Nephron (organoid): Measurements from ENCODE around the gene SLC27A4.

Experiments used
- H3K27ac Mint-ChIP-seq, 3 experiments: 2 replicates each; pipeline ENCODE4 v1.8.0; 2020; ENCODE audit warnings: mixed read lengths in 3 of 3, mild to moderate bottlenecking in 2 of 3, moderate library complexity in 1 of 3
- H3K27me3 Mint-ChIP-seq: 2 replicates; pipeline ENCODE4 v1.8.0; 2021; ENCODE audit warnings: low read depth, mild to moderate bottlenecking, moderate library complexity, mixed read lengths
- H3K36me3 Mint-ChIP-seq: 2 replicates; pipeline ENCODE4 v1.8.0; 2020; ENCODE audit warnings: low read depth, mixed read lengths
- H3K4me1 Mint-ChIP-seq: 2 replicates; pipeline ENCODE4 v1.8.0; 2020; ENCODE audit warnings: mixed read lengths
- H3K4me3 Mint-ChIP-seq, 3 experiments: 2 replicates each; pipeline ENCODE4 v1.8.0; 2020; ENCODE audit warnings: mild to moderate bottlenecking in 3 of 3, mixed read lengths in 3 of 3, moderate library complexity in 2 of 3
- H3K9me3 Mint-ChIP-seq: 2 replicates; pipeline ENCODE4 v1.8.0; 2020; ENCODE audit warnings: mixed read lengths
- CTCF ChIP-seq, 3 experiments: fragments of 200-600 bp; sonication (generic); IDR thresholded peaks; one replicate each; pipeline ENCODE4 v1.5.0; 2021; ENCODE audit warnings: antibody characterized with exemption in 3 of 3; ENCODE audit not compliant: unreplicated experiment in 3 of 3

SLC27A4 gene

DNA sequence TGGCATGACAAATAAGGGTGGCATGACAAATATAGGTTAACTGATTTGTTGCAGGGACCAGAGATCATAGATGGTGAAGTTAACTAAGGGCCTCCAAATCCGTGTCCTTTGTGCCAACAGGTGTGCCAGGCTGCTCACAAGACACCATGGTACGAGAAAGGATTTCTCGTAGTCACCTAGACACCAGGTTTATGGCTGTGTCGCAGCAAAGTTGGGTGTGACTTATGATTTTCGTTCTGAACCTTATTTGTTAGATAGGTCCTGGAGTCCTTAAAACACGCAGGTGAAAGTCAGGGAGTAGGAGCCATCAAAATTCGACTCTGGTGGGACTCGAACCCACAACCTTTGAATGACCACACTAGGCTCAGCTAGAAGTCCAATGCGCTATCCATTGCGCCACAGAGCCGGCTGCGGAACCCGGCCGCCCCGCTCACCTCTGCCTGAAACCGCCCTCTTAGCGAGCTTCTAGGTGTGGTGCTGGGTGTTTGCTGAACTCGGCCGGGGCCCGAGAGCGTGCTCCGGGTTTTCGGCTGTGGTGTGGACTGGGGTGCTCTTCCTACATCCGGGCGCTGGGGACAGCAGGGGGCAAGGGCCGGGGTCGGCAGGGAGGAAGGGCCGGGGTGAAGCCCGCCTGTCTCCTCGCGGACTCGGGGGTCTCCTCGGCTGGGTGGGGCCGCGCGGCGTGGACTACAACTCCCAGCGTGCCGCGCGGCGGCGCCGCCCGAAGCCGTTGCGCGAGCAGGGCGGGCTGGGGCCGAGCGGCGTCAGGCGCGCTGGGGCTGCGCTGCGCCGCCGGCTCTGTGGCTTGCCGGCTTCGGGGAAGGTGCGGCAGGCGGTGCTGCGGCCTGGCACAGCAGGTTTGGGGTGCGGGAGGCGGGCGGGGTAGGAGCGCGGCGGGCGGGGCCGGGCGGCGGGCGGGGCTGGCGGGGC is at the start of gene SLC27A4:
TSS of gene SLC27A4 (plus strand) at position 767 of the 930 bp plus-strand sequence. CDS start 2,606 bp downstream, outside the sequence.
- TF ChIP-seq CTCF (IDR thresholded peaks at IDR 0.05; ENCODE audit: unreplicated experiment in 3 of 3) = no peak
- Mint-ChIP-seq H3K9me3 (no peaks in the 10 kb centered on the region), H3K4me3 (peak within 1 kb of the TSS; percentile 95 to 97 (median 95)), H3K36me3 (peaks cover 13% of the 10 kb centered on the region), H3K27me3 (no peaks in the 10 kb centered on the region), H3K4me1 (peaks cover 6% of the 10 kb centered on the region), H3K27ac (peak within 1 kb of the TSS; percentile 60 to 86 (median 72))

DNA sequence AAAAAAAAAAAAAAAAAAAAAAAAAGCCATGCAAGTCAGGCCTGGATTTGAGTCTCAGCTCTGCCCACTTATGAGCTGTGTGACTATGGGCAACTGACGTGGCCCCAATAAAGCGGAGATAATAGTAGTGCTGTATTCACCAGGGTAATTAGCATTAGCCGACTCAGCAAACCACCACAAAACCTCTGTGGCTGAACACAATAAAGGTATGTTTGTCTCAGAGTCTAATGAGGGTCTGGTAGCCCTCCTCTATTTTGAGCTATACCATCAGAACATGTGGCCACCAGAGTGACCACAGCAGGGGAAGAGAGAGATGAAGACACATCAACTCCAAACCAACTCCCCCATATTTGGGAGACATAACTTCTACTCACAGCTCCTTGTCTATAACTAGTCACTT is 48.3 kb upstream of the SLC27A4 start:
- Mint-ChIP-seq H3K4me1 (no peaks in the 10 kb centered on the region), H3K9me3 (no peaks in the 10 kb centered on the region), H3K4me3 (no peak overlapping the region), H3K27me3 (no peaks in the 10 kb centered on the region), H3K36me3 (peaks cover 17% of the 10 kb centered on the region), H3K27ac (no peak overlapping the region)
- TF ChIP-seq CTCF (IDR thresholded peaks at IDR 0.05; ENCODE audit: unreplicated experiment in 3 of 3) = no peak

DNA sequence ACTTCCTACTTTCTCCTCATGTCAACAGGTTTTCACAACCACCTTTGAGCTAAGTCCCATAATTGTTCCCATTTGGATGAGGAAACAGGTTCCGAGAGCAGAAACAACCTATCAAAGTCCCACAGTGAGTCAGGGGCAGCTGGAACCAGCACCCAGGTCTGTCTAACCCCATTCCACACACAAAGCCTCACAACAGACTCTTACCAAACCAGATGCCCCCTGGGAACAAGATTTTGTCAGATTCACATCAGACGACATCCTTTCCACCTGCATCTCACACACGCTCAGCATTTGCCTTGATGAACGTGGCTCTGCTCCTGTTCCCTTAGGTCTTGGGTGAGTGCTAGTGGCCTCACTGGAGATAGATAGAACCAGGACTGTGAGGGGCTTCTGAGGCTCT is 47.2 kb upstream of the SLC27A4 start:
- Mint-ChIP-seq H3K4me1 (no peaks in the 10 kb centered on the region), H3K27ac (no peak overlapping the region), H3K27me3 (no peaks in the 10 kb centered on the region), H3K4me3 (no peak overlapping the region), H3K9me3 (no peaks in the 10 kb centered on the region), H3K36me3 (peaks cover 13% of the 10 kb centered on the region)
- TF ChIP-seq CTCF (IDR thresholded peaks at IDR 0.05; ENCODE audit: unreplicated experiment in 3 of 3) = no peak

GRCh38 chr9:128294142-128294541 is 46.2 kb upstream of the SLC27A4 start:
- Mint-ChIP-seq H3K4me1 (no peaks in the 10 kb centered on the region), H3K9me3 (no peaks in the 10 kb centered on the region), H3K36me3 (peaks cover 4% of the 10 kb centered on the region), H3K4me3 (no peak overlapping the region), H3K27me3 (no peaks in the 10 kb centered on the region), H3K27ac (no peak overlapping the region)
- no peak for TF ChIP-seq CTCF (IDR thresholded peaks at IDR 0.05; ENCODE audit: unreplicated experiment in 3 of 3)

DNA sequence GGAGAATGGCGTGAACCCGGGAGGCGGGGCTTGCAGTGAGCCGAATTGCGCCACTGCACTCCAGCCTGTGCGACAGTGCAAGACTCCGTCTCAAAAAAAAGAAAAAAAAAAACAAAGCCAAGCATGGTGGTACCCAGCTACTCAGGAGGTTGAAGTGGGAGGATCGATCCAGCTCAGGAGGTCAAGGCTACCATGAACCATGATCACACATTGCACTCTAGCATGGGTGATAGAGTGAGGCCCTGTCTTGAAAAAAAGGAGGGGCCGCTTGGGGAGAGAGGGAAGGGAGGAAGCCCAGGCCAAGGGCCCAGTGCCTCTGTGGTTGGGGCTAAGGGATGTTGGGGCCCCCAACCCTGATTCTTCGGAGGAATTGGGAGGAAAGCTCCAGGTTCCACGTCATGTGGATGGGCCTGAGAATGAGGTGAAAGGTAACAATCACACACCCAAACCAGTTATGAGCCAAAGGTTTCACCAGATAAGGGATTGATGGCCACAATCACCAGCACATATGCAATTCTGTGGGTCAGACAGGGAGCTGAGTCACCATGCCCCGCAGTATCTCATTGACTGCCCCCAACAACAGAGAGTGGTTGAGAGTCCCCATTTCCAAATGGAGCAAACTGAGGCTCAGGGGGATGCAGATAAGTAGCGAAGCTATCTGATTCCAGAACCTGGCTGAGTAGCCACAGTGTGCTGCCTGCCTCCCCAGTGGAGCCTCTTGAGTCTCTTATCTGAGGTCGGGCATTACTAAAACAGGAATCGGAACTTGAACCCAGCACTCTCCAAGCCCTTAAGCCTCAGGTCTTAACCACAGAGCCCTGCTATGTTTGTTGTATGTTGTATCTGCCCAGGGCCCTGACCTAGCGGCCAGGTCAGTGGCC is 43.7 kb upstream of the SLC27A4 start:
- Mint-ChIP-seq H3K27me3 (no peaks in the 10 kb centered on the region), H3K9me3 (no peaks in the 10 kb centered on the region), H3K36me3 (peaks cover 3% of the 10 kb centered on the region), H3K4me3 (no peak overlapping the region), H3K27ac (no peak overlapping the region), H3K4me1 (no peaks in the 10 kb centered on the region)
- TF ChIP-seq CTCF (IDR thresholded peaks at IDR 0.05; ENCODE audit: unreplicated experiment in 3 of 3) = no peak
